AG04450 (cell line): ENCODE measurements around the gene IDH3G. TPM values are rescaled to one million over a fixed set of nuclear protein-coding genes. Genes with fewer than 3 reads are reported as not detected.
"Not testable (repeated sequence)": the region's sequence is repeated elsewhere in the genome, so short reads cannot be mapped to it uniquely, and the experiment has no call there.

Experiments
- CTCF ChIA-PET: fragments of 300-600, 350-600 bp; formaldehyde crosslinking; extraction: SDS; loops from one replicate; lab custom pipeline; 2022; ENCODE audit warnings: antibody characterized with exemption, inconsistent platforms; lab: Charles Lee
- POLR2A ChIA-PET: fragments of 350-600 bp; formaldehyde crosslinking; extraction: SDS; loops from one replicate; lab custom pipeline; 2021; ENCODE audit warnings: antibody characterized with exemption, inconsistent platforms; lab: Yijun Ruan, JAX
- DNase-seq: peaks from one replicate; pipeline ENCODE4 v3.0.0-alpha.2; 2011; ENCODE audit warnings: low read depth, low spot score
- H3K27ac ChIP-seq: one replicate; pipeline ENCODE4 v1.5.1; 2012; ENCODE audit warnings: low read depth, low read length, control low read depth
- H3K27me3 ChIP-seq: one replicate; pipeline ENCODE4 v1.6.0; 2012; ENCODE audit warnings: low read length; ENCODE audit not compliant: control insufficient read depth, insufficient read depth
- H3K4me3 ChIP-seq: 2 replicates; pipeline ENCODE4 v1.5.1; 2011; ENCODE audit warnings: mild to moderate bottlenecking, low read depth, low read length, control low read depth
- H3K9me3 ChIP-seq: 2 replicates; pipeline ENCODE4 v1.5.1; 2012; ENCODE audit warnings: low read length; ENCODE audit not compliant: control insufficient read depth, insufficient read depth
- CTCF ChIP-seq: IDR thresholded peaks from 2 replicates; pipeline ENCODE4 v1.5.1; 2011; ENCODE audit warnings: low read depth, low read length, control low read depth, inconsistent platforms
- polyA plus RNA-seq: library from polyadenylated mRNA; depleted of rRNA; stranded (reverse); fragments of >200 nt; gene quantifications from 2 replicates; pipeline ENCODE4 v1.2.3, GENCODE V29; 2011

IDH3G gene
- polyA plus RNA-seq, 1 experiment: 42.8 TPM

- POLR2A ChIA-PET: no interaction called here
These were observed 49.7 kb downstream of the IDH3G start for GRCh38 chrX:153744210-153745066.

GRCh38 chrX:153743468-153744209 is 50.5 kb downstream of the IDH3G start:
- DNase-seq, H3K4me3 ChIP-seq, POLR2A ChIA-PET, CTCF ChIA-PET, H3K27ac ChIP-seq, H3K9me3 ChIP-seq, H3K27me3 ChIP-seq: not testable (repeated sequence)

More at GRCh38 chrX:153744210-153745066, 49.7 kb downstream of the IDH3G start:
- H3K4me3 ChIP-seq: no peak overlapping the region
- no peak overlapping the region for H3K27ac ChIP-seq
- DNase-seq: no peak
- TF ChIP-seq CTCF: peak; percentile 32
- H3K9me3 ChIP-seq: no peaks in the 10 kb centered on the region; the same call in 1 of the 2 replicates
- H3K27me3 ChIP-seq: no peaks in the 10 kb centered on the region
- CTCF ChIA-PET: no interaction called here

GRCh38 chrX:153742796-153743467 is 51.2 kb downstream of the IDH3G start:
- H3K9me3 ChIP-seq, POLR2A ChIA-PET, H3K27ac ChIP-seq, H3K4me3 ChIP-seq, CTCF ChIA-PET, DNase-seq, H3K27me3 ChIP-seq: not testable (repeated sequence)

GRCh38 chrX:153742111-153742510 is 52.1 kb downstream of the IDH3G start:
- H3K4me3 ChIP-seq, DNase-seq, H3K27ac ChIP-seq, H3K9me3 ChIP-seq, H3K27me3 ChIP-seq, POLR2A ChIA-PET, CTCF ChIA-PET: not testable (repeated sequence)

- Histone ChIP-seq H3K27me3 (no peaks in the 10 kb centered on the region), H3K27ac (no peak overlapping the region), H3K4me3 (no peak overlapping the region), H3K9me3 (no peaks in the 10 kb centered on the region; the same call in 1 of the 2 replicates)
- no peak for DNase-seq
- TF ChIP-seq CTCF: no peak
- CTCF ChIA-PET: no interaction called here
- POLR2A ChIA-PET: interaction anchor here (0.6 kb wide), 1 partner anchor 204 kb away, joined by 3 read pairs; no protein-coding TSS in a partner anchor
These were observed 52.7 kb downstream of the IDH3G start for GRCh38 chrX:153741446-153741845.

GRCh38 chrX:153740631-153741222 is 53.4 kb downstream of the IDH3G start:
- no peak for DNase-seq
- Histone ChIP-seq H3K9me3 (no peaks in the 10 kb centered on the region; the same call in 1 of the 2 replicates), H3K4me3 (no peak overlapping the region), H3K27ac (no peak overlapping the region), H3K27me3 (no peaks in the 10 kb centered on the region)
- ChIA-PET POLR2A (interaction anchor here (0.6 kb wide), 1 partner anchor 205 kb away, joined by 3 read pairs; no protein-coding TSS in a partner anchor), CTCF (no interaction called here)
- TF ChIP-seq CTCF: no peak
